Thoracic aorta (tissue), 2 donors: ENCODE results near the gene WBP2. TPM values are rescaled to one million over a fixed set of nuclear protein-coding genes. Genes with fewer than 3 reads are reported as not detected.

Experiments used
- ATAC-seq: fragments of 150-250 bp; one replicate; pipeline ENCODE4 v1.8.0; 2017; ENCODE audit warnings: low read depth; ENCODE audit not compliant: insufficient number of reproducible peaks, low FRiP score
- DNase-seq: peaks from one replicate; pipeline ENCODE4 v3.0.0-alpha.2; 2020; ENCODE audit warnings: low spot score
- H3K27ac ChIP-seq, 2 donors: fragments of 200-600 bp; sonication (generic); 1 replicate in 1 of 2; 2 replicates in 1 of 2; pipeline ENCODE4 v1.5.1; 2016; ENCODE audit warnings: mild to moderate bottlenecking in 2 of 2, moderate library complexity in 2 of 2
- H3K27me3 ChIP-seq: fragments of 200-600 bp; sonication (generic); replicated peaks from 2 replicates; pipeline ENCODE4 v1.6.0; 2016; ENCODE audit warnings: mild to moderate bottlenecking; ENCODE audit not compliant: insufficient read depth
- H3K36me3 ChIP-seq: fragments of 200-600 bp; sonication (generic); one replicate; pipeline ENCODE4 v1.5.1; 2016
- H3K4me1 ChIP-seq, 2 donors: fragments of 200-600 bp; sonication (generic); 1 replicate in 1 of 2; 2 replicates in 1 of 2; pipeline versions ENCODE4 v1.5.1 to v1.6.0; 2016; ENCODE audit warnings: low read depth in 2 of 2, mild to moderate bottlenecking in 1 of 2; ENCODE audit not compliant: control insufficient read depth in 1 of 2
- H3K4me3 ChIP-seq: fragments of 200-600 bp; sonication (generic); 2 replicates; pipeline ENCODE4 v1.5.1; 2016; ENCODE audit warnings: mild to moderate bottlenecking
- H3K9me3 ChIP-seq: fragments of 200-600 bp; sonication (generic); 2 replicates; pipeline ENCODE4 v1.5.1; 2016
- total RNA-seq, 2 donors: library from RNA; depleted of rRNA; stranded (reverse); fragments of >200 nt; gene quantifications; one replicate each; pipeline versions ENCODE4 v1.1.0 to v1.2.3, GENCODE V29; 2016
- TF ChIP-seq, protein P1 (sequence below): fragments of 200-600 bp; sonication (generic); IDR thresholded peaks from one replicate; pipeline ENCODE4 v1.5.1; 2019; ENCODE audit warnings: antibody characterized with exemption

WBP2 gene
- total RNA-seq, 2 donors from 2014 or later, result 55.8 to 83.1 TPM

DNA sequence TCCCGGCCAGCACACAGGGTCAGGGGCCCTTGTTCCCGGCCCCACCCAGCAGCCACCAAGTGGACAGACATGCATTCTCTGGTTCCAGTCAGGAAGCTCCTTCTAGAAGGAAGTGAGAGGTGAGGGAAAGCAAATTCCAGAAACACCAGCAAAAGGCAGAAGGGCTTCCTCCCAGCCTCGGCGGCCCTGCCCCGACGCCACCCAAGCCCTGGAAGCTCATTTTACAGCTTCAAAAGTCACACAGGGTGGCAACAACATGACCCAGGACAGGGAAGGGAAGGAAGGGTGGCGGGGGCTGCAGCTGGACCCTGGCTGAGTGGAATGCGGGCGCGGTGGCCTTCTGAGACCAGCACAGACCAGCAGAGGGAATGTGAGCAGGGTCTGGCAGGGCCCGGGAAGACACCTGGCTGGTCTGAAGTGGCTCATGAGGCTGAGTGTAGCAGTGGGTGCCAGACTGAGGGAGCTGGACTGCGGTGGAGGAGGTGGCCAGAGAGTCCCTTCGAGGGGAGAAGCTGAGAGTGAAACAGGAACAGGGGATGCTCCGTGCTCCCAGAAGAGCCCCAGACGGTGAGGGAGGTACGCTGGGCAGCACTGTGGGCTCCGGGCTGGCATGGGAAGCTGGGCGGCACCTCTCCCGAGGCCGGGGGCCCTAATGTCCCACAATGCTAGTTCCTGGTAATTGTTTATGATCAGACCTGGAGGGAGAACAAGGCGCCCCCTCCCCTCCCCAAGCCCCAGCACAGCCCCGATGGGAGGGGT lies 9.0 kb downstream of the WBP2 start:
- Histone ChIP-seq H3K27me3 (no peaks in the 10 kb centered on the region), H3K4me1 (peaks cover 18 to 30% of the 10 kb centered on the region in 2 donors), H3K27ac (peak overlapping the region; percentile 80 to 89), H3K4me3 (no peak overlapping the region), H3K36me3 (peaks cover 53% of the 10 kb centered on the region), H3K9me3 (no peaks in the 10 kb centered on the region)
- no peak for DNase-seq
- ATAC-seq, result no peak
- TF ChIP-seq, protein P1, sequence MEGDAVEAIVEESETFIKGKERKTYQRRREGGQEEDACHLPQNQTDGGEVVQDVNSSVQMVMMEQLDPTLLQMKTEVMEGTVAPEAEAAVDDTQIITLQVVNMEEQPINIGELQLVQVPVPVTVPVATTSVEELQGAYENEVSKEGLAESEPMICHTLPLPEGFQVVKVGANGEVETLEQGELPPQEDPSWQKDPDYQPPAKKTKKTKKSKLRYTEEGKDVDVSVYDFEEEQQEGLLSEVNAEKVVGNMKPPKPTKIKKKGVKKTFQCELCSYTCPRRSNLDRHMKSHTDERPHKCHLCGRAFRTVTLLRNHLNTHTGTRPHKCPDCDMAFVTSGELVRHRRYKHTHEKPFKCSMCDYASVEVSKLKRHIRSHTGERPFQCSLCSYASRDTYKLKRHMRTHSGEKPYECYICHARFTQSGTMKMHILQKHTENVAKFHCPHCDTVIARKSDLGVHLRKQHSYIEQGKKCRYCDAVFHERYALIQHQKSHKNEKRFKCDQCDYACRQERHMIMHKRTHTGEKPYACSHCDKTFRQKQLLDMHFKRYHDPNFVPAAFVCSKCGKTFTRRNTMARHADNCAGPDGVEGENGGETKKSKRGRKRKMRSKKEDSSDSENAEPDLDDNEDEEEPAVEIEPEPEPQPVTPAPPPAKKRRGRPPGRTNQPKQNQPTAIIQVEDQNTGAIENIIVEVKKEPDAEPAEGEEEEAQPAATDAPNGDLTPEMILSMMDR, result no peak

GRCh38 chr17:75845058-75845711 lies 9.9 kb downstream of the WBP2 start:
- peak; percentile 67 for ATAC-seq
- peaks cover 18 to 27% of the 10 kb centered on the region in 2 donors for H3K4me1 ChIP-seq
- H3K27ac ChIP-seq, result peak overlapping the region; percentile 80 to 89
- no peaks in the 10 kb centered on the region for H3K9me3 ChIP-seq
- DNase-seq, result peak; percentile 76
- H3K27me3 ChIP-seq, result no peaks in the 10 kb centered on the region
- TF ChIP-seq, protein P1, result peak; percentile 94
- peak overlapping the region; percentile 62 for H3K4me3 ChIP-seq
- H3K36me3 ChIP-seq, result peaks cover 44% of the 10 kb centered on the region

DNA sequence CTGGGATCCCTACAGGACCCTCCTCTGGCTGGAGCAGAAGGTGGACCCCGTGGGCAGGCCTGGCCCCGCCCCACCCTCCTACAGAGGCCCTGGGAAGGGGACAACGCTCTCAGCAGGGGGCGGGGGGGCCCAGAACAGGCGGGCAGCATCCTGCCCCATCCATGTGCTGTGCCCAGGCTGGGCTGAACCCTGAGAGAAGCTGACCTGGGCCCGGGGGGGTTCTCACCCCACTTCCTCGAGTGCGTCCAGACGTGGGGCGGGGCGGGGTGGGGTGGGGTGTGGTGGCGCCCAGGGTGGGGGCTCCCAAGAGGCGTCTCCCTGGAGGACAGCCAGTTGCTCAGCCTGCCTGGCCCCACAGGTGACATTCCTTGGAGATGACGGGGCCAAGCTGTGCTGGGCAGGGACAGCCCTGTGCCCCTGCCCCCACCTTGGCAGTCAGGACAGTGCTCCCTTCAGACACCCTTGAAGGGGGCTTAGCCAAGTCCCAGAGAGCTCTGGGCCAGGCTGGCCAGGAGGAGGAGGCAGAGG lies 10.5 kb downstream of the WBP2 start:
- peak overlapping the region; percentile 62 for H3K4me3 ChIP-seq
- H3K27ac ChIP-seq, result peak overlapping the region; percentile 80 to 89
- DNase-seq (no peak), ATAC-seq (no peak)
- peaks cover 18 to 27% of the 10 kb centered on the region in 2 donors for H3K4me1 ChIP-seq
- TF ChIP-seq, protein P1, result no peak
- H3K9me3 ChIP-seq, result no peaks in the 10 kb centered on the region
- no peaks in the 10 kb centered on the region for H3K27me3 ChIP-seq
- H3K36me3 ChIP-seq, result peaks cover 42% of the 10 kb centered on the region

- Histone ChIP-seq H3K27ac (peak within 1 kb of the TSS; percentile 80 to 89), H3K27me3 (no peaks in the 10 kb centered on the region), H3K9me3 (no peaks in the 10 kb centered on the region), H3K4me1 (peaks cover 18 to 27% of the 10 kb centered on the region in 2 donors), H3K36me3 (peaks cover 34% of the 10 kb centered on the region), H3K4me3 (peak within 1 kb of the TSS; percentile 62)
- no peak for ATAC-seq
- TF ChIP-seq, protein P1, result no peak
- no peak for DNase-seq
Measured at GRCh38 chr17:75843577-75844529, 11.3 kb downstream of the WBP2 start, which contains the start of gene UNC13D. UNC13D (minus strand) TSS chr17:75844404; CDS start chr17:75844337, 67 bp downstream.
